GM12878 (cell line): ENCODE measurements around the gene TMEM135.

Experiments used
- BCLAF1 ChIP-seq: fragments of 450-650 bp; IDR thresholded peaks from 2 replicates; pipeline ENCODE4 v1.6.1; 2017; ENCODE audit warnings: antibody characterized with exemption, mild to moderate bottlenecking, moderate library complexity
- BHLHE40 ChIP-seq, 2 experiments: fragments of 450-650 bp in 1 of 2; IDR thresholded peaks; 2 replicates each; pipeline ENCODE4 v1.6.1; 2011 to 2017; ENCODE audit warnings: low read depth in 2 of 2, borderline replicate concordance in 1 of 2, improper control_type of control experiment in 1 of 2, low read length in 1 of 2, mild to moderate bottlenecking in 1 of 2
- CBFB ChIP-seq: IDR thresholded peaks from 2 replicates; pipeline ENCODE4 v1.6.1; 2016; ENCODE audit warnings: antibody characterized with exemption, low read depth
- CHD1 ChIP-seq: IDR thresholded peaks from 2 replicates; pipeline ENCODE4 v1.6.1; 2012; ENCODE audit warnings: low read depth, low read length, improper control_type of control experiment
- CTCF ChIP-seq, 3 experiments: IDR thresholded peaks in 2 of 3; conservative IDR thresholded peaks in 1 of 3; 2 replicates each; pipeline ENCODE4 v1.5.1; 2011; ENCODE audit warnings: low read depth in 3 of 3, low read length in 3 of 3, mild to moderate bottlenecking in 3 of 3, control low read depth in 2 of 3, moderate library complexity in 2 of 3, inconsistent platforms in 1 of 3, mixed read lengths in 1 of 3; ENCODE audit not compliant: control insufficient read depth in 2 of 3, insufficient read depth in 1 of 3; ENCODE audit errors: extremely low read depth in 1 of 3
- FOS ChIP-seq: IDR thresholded peaks from 3 replicates; pipeline ENCODE4 v1.6.1; 2011; ENCODE audit warnings: borderline replicate concordance; ENCODE audit not compliant: insufficient read length; ENCODE audit errors: extremely low read depth
- MEF2A ChIP-seq: IDR thresholded peaks from 2 replicates; pipeline ENCODE4 v1.6.1; 2011; ENCODE audit warnings: low read depth, mild to moderate bottlenecking, low read length, moderate library complexity; ENCODE audit not compliant: insufficient read depth
- POLR2A ChIP-seq: IDR thresholded peaks from 2 replicates; pipeline ENCODE4 v1.6.1; 2011; ENCODE audit warnings: low read depth, mild to moderate bottlenecking, low read length
- POLR2AphosphoS5 ChIP-seq: IDR thresholded peaks from 2 replicates; pipeline ENCODE4 v1.6.1; 2011; ENCODE audit warnings: mild to moderate bottlenecking, low read length, inconsistent platforms
- SP1 ChIP-seq: IDR thresholded peaks from one replicate; pipeline ENCODE4 v1.6.1; 2011; ENCODE audit warnings: low read depth, low read length
- SREBF2 ChIP-seq: IDR thresholded peaks from 2 replicates; pipeline ENCODE4 v1.6.1; 2012; ENCODE audit warnings: mild to moderate bottlenecking, low read length
- ZNF24 ChIP-seq: fragments of 450-650 bp; IDR thresholded peaks from 2 replicates; pipeline ENCODE4 v1.6.1; 2017; ENCODE audit warnings: antibody characterized with exemption, mild to moderate bottlenecking

DNA sequence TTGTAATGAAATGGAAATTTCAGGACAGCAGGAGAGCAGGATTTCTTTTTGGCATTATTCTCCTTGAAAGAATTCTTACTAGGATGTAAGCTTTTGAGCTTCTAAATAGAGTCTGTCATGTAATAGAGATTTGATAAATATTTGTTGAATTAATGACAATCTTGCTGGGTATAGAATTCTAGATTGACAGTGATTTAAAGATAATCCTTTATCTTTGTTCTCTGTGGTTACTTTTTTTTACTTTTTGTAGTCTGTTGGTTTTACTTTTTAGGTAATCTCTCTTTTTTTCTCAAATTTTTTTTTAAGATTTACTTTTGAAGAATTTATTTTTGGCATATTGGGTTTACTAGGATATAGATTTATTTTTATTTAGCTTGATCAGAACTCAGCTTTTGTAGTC lies 54.8 kb downstream of the TMEM135 start:
- TF ChIP-seq MEF2A (no peak), BCLAF1 (no peak), ZNF24 (no peak), CTCF (IDR thresholded peaks at IDR 0.05 in 2 of 3, conservative IDR thresholded peaks at IDR 0.05 in 1 of 3; ENCODE audit: control insufficient read depth in 2 of 3, extremely low read depth in 1 of 3, insufficient read depth in 1 of 3, low read depth in 3 of 3, low read length in 3 of 3) (no peak), POLR2A (no peak), SREBF2 (no peak), SP1 (no peak), CBFB (no peak), POLR2AphosphoS5 (no peak), CHD1 (no peak), BHLHE40 (IDR thresholded peaks at IDR 0.05; ENCODE audit: borderline replicate concordance in 1 of 2, low read depth in 2 of 2, low read length in 1 of 2) (no peak), FOS (no peak)
